Peyer's patch (tissue), 4 donors: ENCODE measurements around the gene GRM2. TPM values are rescaled to one million over a fixed set of nuclear protein-coding genes. Genes with fewer than 3 reads are reported as not detected.

Source experiments
- DNase-seq, 3 donors: peaks; one replicate each; pipeline ENCODE4 v3.0.0-alpha.2; 2017 to 2019
- H3K27ac ChIP-seq, 4 donors: fragments of 200-600 bp; sonication (generic); one replicate each; pipeline ENCODE4 v1.5.1; 2016 to 2019
- H3K27me3 ChIP-seq, 2 donors: fragments of 200-600 bp; sonication (generic); one replicate each; pipeline ENCODE4 v1.5.1; 2019
- H3K36me3 ChIP-seq, 3 donors: fragments of 200-600 bp; sonication (generic); one replicate each; pipeline ENCODE4 v1.5.1; 2016 to 2019
- H3K4me1 ChIP-seq, 4 donors: fragments of 200-600 bp; sonication (generic); one replicate each; pipeline ENCODE4 v1.5.1; 2016 to 2019
- H3K4me3 ChIP-seq, 4 donors: fragments of 200-600 bp; sonication (generic); 1 replicate in 3 of 4; 2 replicates in 1 of 4; pipeline ENCODE4 v1.5.1; 2016 to 2019; ENCODE audit warnings: mild to moderate bottlenecking in 1 of 4
- H3K9me3 ChIP-seq, 4 donors: fragments of 200-600 bp; sonication (generic); one replicate each; pipeline ENCODE4 v1.5.1; 2016 to 2019; ENCODE audit warnings: mild to moderate bottlenecking in 1 of 4
- CTCF ChIP-seq, 6 experiments: fragments of 450-650 bp in 4 of 6; fragments of 200-600 bp in 2 of 6; sonication (generic) in 1 of 6; IDR thresholded peaks; one replicate each; pipeline ENCODE4 v1.5.1; 2017 to 2019; ENCODE audit warnings: antibody characterized with exemption in 6 of 6, mild to moderate bottlenecking in 3 of 6, moderate library complexity in 1 of 6
- POLR2A ChIP-seq, 2 donors: fragments of 450-650 bp; IDR thresholded peaks; one replicate each; pipeline ENCODE4 v1.5.1; 2017; ENCODE audit warnings: antibody characterized with exemption in 2 of 2, mild to moderate bottlenecking in 2 of 2, moderate library complexity in 2 of 2
- total RNA-seq, 4 donors: library from RNA; depleted of rRNA; stranded (reverse); fragments of >200 nt; gene quantifications; one replicate each; pipeline ENCODE4 v1.1.0, GENCODE V29; 2016

GRM2 gene
- total RNA-seq, 4 donors from 2014 or later: 0.54 to 2.5 (median 0.57) TPM; not detected in 1

DNA sequence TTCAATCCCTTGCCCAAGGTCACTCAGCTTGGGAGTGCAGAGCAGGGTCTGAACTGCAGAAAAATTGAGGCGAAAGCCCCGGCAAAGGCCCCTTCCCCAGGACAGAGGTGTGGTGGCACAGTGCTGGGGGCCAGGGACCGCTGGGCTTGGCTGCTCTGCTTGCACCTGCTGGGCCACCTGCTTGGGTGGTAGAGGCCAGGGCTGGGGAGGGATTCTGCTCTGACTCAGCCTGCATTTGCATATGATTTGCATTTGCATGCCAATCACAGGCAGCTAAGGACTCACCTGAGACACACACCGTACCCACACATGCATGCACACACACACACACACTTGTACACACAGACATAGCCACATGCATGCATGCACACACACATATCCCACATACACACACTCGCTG, 9.9 kb downstream of the GRM2 start:
- TF ChIP-seq POLR2A (IDR thresholded peaks at IDR 0.05): no peak
- Histone ChIP-seq H3K27ac (no peak overlapping the region), H3K4me3 (no peak overlapping the region), H3K9me3 (no peaks in the 10 kb centered on the region), H3K4me1 (no peaks in the 10 kb centered on the region), H3K27me3 (no peaks in the 10 kb centered on the region), H3K36me3 (no peaks in the 10 kb centered on the region)
- DNase-seq: peak in 1 of 3 donors; percentile 15

GRCh38 chr3:51717446-51717845, 10.6 kb downstream of the GRM2 start:
- no peaks in the 10 kb centered on the region for H3K9me3 ChIP-seq
- H3K36me3 ChIP-seq: no peaks in the 10 kb centered on the region
- no peaks in the 10 kb centered on the region for H3K4me1 ChIP-seq
- no peak overlapping the region for H3K27ac ChIP-seq
- no peak overlapping the region for H3K4me3 ChIP-seq
- H3K27me3 ChIP-seq: no peaks in the 10 kb centered on the region
- TF ChIP-seq POLR2A (IDR thresholded peaks at IDR 0.05) (no peak), CTCF (IDR thresholded peaks at IDR 0.05) (no peak)
- DNase-seq: peak in 1 of 3 donors; percentile 41

DNA sequence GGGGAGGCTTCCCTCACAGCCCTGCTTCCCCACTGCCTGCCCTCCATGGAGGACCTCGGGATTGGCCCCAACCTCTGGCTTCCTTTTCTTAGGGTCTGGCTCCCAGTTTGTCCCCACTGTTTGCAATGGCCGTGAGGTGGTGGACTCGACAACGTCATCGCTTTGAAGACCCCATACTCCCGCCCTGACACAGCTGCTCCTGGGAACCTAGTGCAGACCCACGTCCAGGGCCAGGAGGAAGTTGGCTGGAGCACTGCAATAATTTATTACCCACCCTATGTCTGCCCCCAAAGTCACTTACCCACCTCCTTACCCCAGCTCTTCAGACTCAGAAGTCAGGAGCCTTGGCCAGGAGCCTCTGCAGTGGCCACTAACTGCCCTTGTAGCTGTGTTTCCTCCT, 11.1 kb downstream of the GRM2 start:
- Histone ChIP-seq H3K27ac (no peak overlapping the region), H3K36me3 (no peaks in the 10 kb centered on the region), H3K27me3 (no peaks in the 10 kb centered on the region), H3K9me3 (no peaks in the 10 kb centered on the region), H3K4me1 (no peaks in the 10 kb centered on the region), H3K4me3 (no peak overlapping the region)
- TF ChIP-seq POLR2A (IDR thresholded peaks at IDR 0.05) (no peak), CTCF (IDR thresholded peaks at IDR 0.05) (no peak)
- peak in 1 of 3 donors; percentile 33 for DNase-seq

DNA sequence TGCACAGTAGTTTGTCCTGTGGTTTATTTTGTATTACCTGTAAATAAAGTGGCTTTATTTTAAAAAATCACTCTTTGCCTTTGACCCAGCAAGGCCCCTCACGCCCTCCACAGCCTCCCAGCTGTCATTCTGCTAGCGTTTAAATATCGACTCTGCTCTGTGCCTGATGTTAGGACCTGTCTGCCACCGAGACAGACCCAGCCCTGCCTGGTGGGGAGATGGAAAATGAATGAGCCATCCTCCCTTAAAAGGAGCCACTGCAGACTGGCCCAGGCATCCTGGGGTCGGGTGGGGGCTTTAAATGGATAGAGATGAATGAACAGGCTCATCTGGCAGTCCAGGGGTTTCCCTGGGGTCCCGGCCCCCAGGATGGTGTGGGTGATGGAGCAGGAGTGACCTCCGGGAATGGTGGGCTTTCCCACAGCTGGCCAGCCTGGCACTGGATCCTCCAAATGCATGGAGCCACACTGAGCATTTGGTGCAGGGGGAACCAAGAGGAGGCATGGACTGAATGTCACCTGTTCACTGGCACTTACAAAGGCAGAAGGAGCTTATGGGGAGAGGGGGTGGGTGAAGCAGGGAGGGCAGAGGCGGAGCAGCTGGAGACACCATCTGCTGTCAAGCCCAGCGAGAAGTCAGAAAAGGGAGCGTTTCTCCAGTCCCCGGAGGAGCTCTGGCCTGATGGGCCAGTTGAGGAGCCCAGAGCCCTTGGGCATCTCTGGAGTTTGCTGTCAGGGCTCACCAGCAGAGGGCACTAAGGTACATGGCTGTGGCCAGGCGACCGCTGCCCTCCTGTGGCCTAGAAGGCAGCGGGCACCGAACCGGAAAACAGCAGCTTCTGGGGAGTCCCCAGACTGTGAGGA, 11.9 kb downstream of the GRM2 start:
- peak; percentile 29 to 70 (median 65) for DNase-seq
- no peaks in the 10 kb centered on the region for H3K9me3 ChIP-seq
- H3K4me3 ChIP-seq: no peak overlapping the region
- peak in 4 of 6 experiments; percentile 33 to 72 (median 68) for TF ChIP-seq CTCF (IDR thresholded peaks at IDR 0.05)
- TF ChIP-seq POLR2A (IDR thresholded peaks at IDR 0.05): no peak
- no peaks in the 10 kb centered on the region for H3K4me1 ChIP-seq
- no peaks in the 10 kb centered on the region for H3K27me3 ChIP-seq
- no peaks in the 10 kb centered on the region for H3K36me3 ChIP-seq
- no peak overlapping the region for H3K27ac ChIP-seq

GRCh38 chr3:51719410-51720025, 12.7 kb downstream of the GRM2 start:
- TF ChIP-seq CTCF (IDR thresholded peaks at IDR 0.05) (no peak), POLR2A (IDR thresholded peaks at IDR 0.05) (no peak)
- DNase-seq: peak in 2 of 3 donors; percentile 24 to 35
- Histone ChIP-seq H3K36me3 (no peaks in the 10 kb centered on the region), H3K4me3 (no peak overlapping the region), H3K9me3 (no peaks in the 10 kb centered on the region), H3K4me1 (no peaks in the 10 kb centered on the region), H3K27me3 (no peaks in the 10 kb centered on the region), H3K27ac (no peak overlapping the region)
